Endothelial cell of umbilical vein (primary cell): ENCODE results near the gene HSPA8. TPM values are rescaled to one million over a fixed set of nuclear protein-coding genes. Genes with fewer than 3 reads are reported as not detected.

Experiments
- BruUV-seq: library from RNA; stranded (reverse); fragments of 400-500 nt; replicated peaks from 2 replicates; lab custom pipeline; 2021; lab: Mats Ljungman, UMichigan
- CTCF ChIA-PET: fragments of 300-600, 350-600 bp; sonication (Branson Sonifier 250); formaldehyde crosslinking; loops from one replicate; lab custom pipeline; 2021; ENCODE audit warnings: antibody characterized with exemption, inconsistent platforms; lab: Charles Lee
- POLR2A ChIA-PET: fragments of 300-600, 350-600 bp; sonication (Branson Sonifier 250); formaldehyde crosslinking; loops from one replicate; lab custom pipeline; 2021; ENCODE audit warnings: antibody characterized with exemption, inconsistent platforms; lab: Charles Lee
- DNase-seq: peaks from one replicate; pipeline ENCODE4 v3.0.0-alpha.2; 2011; ENCODE audit warnings: low read depth, low spot score
- FAIRE-seq: peaks from 2 replicates; lab custom pipeline; 2011; peaks lifted over from hg19 to GRCh38; lab: Jason Lieb, UNC
- H2AFZ ChIP-seq: 2 replicates; pipeline ENCODE4 v1.6.0; 2012; ENCODE audit warnings: low read depth, low read length, control low read depth, inconsistent platforms
- H3K27ac ChIP-seq: 2 replicates; pipeline ENCODE4 v1.5.1; 2011; ENCODE audit warnings: low read depth, mild to moderate bottlenecking, control low read depth, low read length, moderate library complexity; ENCODE audit not compliant: insufficient read depth
- H3K27me3 ChIP-seq, 2 experiments: 2 replicates each; pipeline versions ENCODE4 v1.6.0 to v1.6.1; 2011; ENCODE audit warnings: low read length in 2 of 2, mixed read lengths in 1 of 2; ENCODE audit not compliant: control insufficient read depth in 2 of 2, insufficient read depth in 2 of 2
- H3K36me3 ChIP-seq, 2 experiments: 2 replicates in 1 of 2; 3 replicates in 1 of 2; pipeline ENCODE4 v1.5.1; 2011; ENCODE audit warnings: low read length in 2 of 2, mild to moderate bottlenecking in 1 of 2, moderate library complexity in 1 of 2; ENCODE audit not compliant: control insufficient read depth in 2 of 2, insufficient read depth in 2 of 2; ENCODE audit errors: extremely low read depth in 1 of 2
- H3K4me1 ChIP-seq: 3 replicates; pipeline ENCODE4 v1.5.1; 2011; ENCODE audit warnings: mild to moderate bottlenecking, low read length; ENCODE audit not compliant: control insufficient read depth, insufficient read depth; ENCODE audit errors: extremely low read depth
- H3K4me2 ChIP-seq: 2 replicates; pipeline ENCODE4 v1.6.1; 2011; ENCODE audit warnings: low read length, control low read depth, mixed read lengths; ENCODE audit not compliant: insufficient read depth
- H3K4me3 ChIP-seq, 3 experiments: fragments of 200-600 bp in 1 of 3; sonication (generic), shearing (Covaris generic) in 1 of 3; replicated peaks in 1 of 3; 2 replicates each; pipeline ENCODE4 v1.5.1; 2011 to 2016; ENCODE audit warnings: control low read depth in 3 of 3, low read length in 3 of 3, mild to moderate bottlenecking in 2 of 3, inconsistent platforms in 1 of 3, low read depth in 1 of 3, moderate library complexity in 1 of 3; ENCODE audit not compliant: insufficient read depth in 1 of 3
- H3K79me2 ChIP-seq: 2 replicates; pipeline ENCODE4 v1.6.0; 2012; ENCODE audit warnings: low read length, inconsistent platforms; ENCODE audit not compliant: control insufficient read depth, insufficient read depth
- H3K9ac ChIP-seq: replicated peaks from 2 replicates; pipeline ENCODE3; 2011; ENCODE audit warnings: low read length, control low read depth; ENCODE audit not compliant: insufficient read depth; ENCODE audit errors: extremely low read depth
- H3K9me1 ChIP-seq: replicated peaks from 3 replicates; pipeline ENCODE4 v1.6.0; 2011; ENCODE audit warnings: mild to moderate bottlenecking, low read length; ENCODE audit not compliant: control insufficient read depth, insufficient read depth; ENCODE audit errors: extremely low read depth
- H3K9me3 ChIP-seq: replicated peaks from 2 replicates; pipeline ENCODE4 v1.5.1; 2012; ENCODE audit warnings: low read length, inconsistent platforms; ENCODE audit not compliant: control insufficient read depth, insufficient read depth
- H4K20me1 ChIP-seq: replicated peaks from 2 replicates; pipeline ENCODE3; 2011; ENCODE audit warnings: mild to moderate bottlenecking, low read length; ENCODE audit not compliant: control insufficient read depth, insufficient read depth; ENCODE audit errors: extremely low read depth
- CTCF ChIP-seq, 2 donors: IDR thresholded peaks; 1 replicate in 1 of 2; 2 replicates in 1 of 2; pipeline ENCODE4 v1.5.1; 2011; ENCODE audit warnings: low read length in 2 of 2, mild to moderate bottlenecking in 2 of 2, moderate library complexity in 2 of 2, control low read depth in 1 of 2, inconsistent platforms in 1 of 2, low read depth in 1 of 2; ENCODE audit not compliant: insufficient read depth in 1 of 2; ENCODE audit errors: extremely low read depth in 1 of 2
- EZH2 ChIP-seq: IDR thresholded peaks from 2 replicates; pipeline ENCODE4 v1.6.1; 2012; ENCODE audit warnings: borderline replicate concordance, low read depth, mild to moderate bottlenecking, moderate library complexity, low read length, inconsistent platforms; ENCODE audit not compliant: severe bottlenecking
- FOS ChIP-seq: IDR thresholded peaks from 2 replicates; pipeline ENCODE4 v1.6.1; 2011; ENCODE audit warnings: mild to moderate bottlenecking, low read length, moderate library complexity, borderline replicate concordance; ENCODE audit not compliant: insufficient read depth
- GATA2 ChIP-seq: IDR thresholded peaks from 2 replicates; pipeline ENCODE4 v1.7.0; 2011; ENCODE audit warnings: low read depth, mild to moderate bottlenecking, moderate library complexity, mixed read lengths, low read length; ENCODE audit not compliant: insufficient read length, insufficient read depth
- JUN ChIP-seq: IDR thresholded peaks from 2 replicates; pipeline ENCODE4 v1.6.1; 2011; ENCODE audit warnings: borderline replicate concordance, low read depth; ENCODE audit not compliant: insufficient read length, insufficient read depth
- MYC ChIP-seq: IDR thresholded peaks from one replicate; pipeline ENCODE4 v1.6.1; 2011; ENCODE audit warnings: mild to moderate bottlenecking, low read depth, low read length
- POLR2A ChIP-seq: IDR thresholded peaks from 2 replicates; pipeline ENCODE4 v1.6.1; 2012; ENCODE audit warnings: low read depth, mild to moderate bottlenecking, control low read depth, low read length
- POLR2AphosphoS5 ChIP-seq: IDR thresholded peaks from 2 replicates; pipeline ENCODE4 v1.6.1; 2012; ENCODE audit warnings: low read depth, mild to moderate bottlenecking, control low read depth, low read length, moderate library complexity; ENCODE audit not compliant: insufficient read depth
- dilution Hi-C: fragments of 300-500 bp; cut with MboI; formaldehyde crosslinking; loops from one replicate; pipeline ENCODE4 v1.15.0; 2019; ENCODE audit warnings: low sequenced_read_pairs; ENCODE audit not compliant: extremely low pct_ligation_motif_present
- intact Hi-C: fragments of 100-400 bp; cut with micrococcal nuclease; formaldehyde crosslinking; loops from one replicate; pipeline ENCODE4 v1.10.0; 2022
- polyA plus RNA-seq, 4 experiments: library from polyadenylated mRNA; depleted of rRNA in 3 of 4; stranded (reverse) in 3 of 4; unstranded in 1 of 4; fragments of >200 nt; gene quantifications; 2 replicates each; pipeline versions ENCODE4 v1.2.1 to v1.2.3, GENCODE V29; 2011 to 2012; ENCODE audit warnings: missing spikeins in 1 of 4
- total RNA-seq: library from RNA; stranded (reverse); gene quantifications from 2 replicates; pipeline ENCODE4 v1.2.3, GENCODE V29; 2021

The HSPA8 gene
- total and polyA plus RNA-seq, 2 donors (not counting 3 experiments of a cell fraction or from before 2014, with no cell fraction given) = 1,383 to 1,728 TPM

- Histone ChIP-seq H3K9me3 (no peaks in the 10 kb centered on the region), H3K9me1 (no peaks in the 10 kb centered on the region), H3K79me2 (no peaks in the 10 kb centered on the region), H3K27me3 (peaks cover 0 to 3% of the 10 kb centered on the region in 2 experiments), H4K20me1 (no peaks in the 10 kb centered on the region), H3K9ac (no peak overlapping the region), H3K4me3 (no peak overlapping the region), H3K27ac (no peak overlapping the region), H3K4me1 (no peaks in the 10 kb centered on the region), H3K4me2 (no peak overlapping the region), H3K36me3 (no peaks in the 10 kb centered on the region), H2AFZ (no peak overlapping the region)
- TF ChIP-seq FOS = no peak
- TF ChIP-seq POLR2AphosphoS5 = no peak
- TF ChIP-seq CTCF (IDR thresholded peaks at IDR 0.05; ENCODE audit: extremely low read depth in 1 of 2, insufficient read depth in 1 of 2, low read depth in 1 of 2, low read length in 2 of 2) = peak; percentile 13 to 36
- dilution Hi-C loops (no loop called here), intact Hi-C loops (no loop called here)
- ChIA-PET CTCF (interaction anchor here (0.6 to 3.3 kb wide), 15 partner anchors 11 to 405 kb away, joined by 3 to 51 read pairs (median 4); partner anchors contain the start of gene HSPA8), POLR2A (no interaction called here)
- BruUV-seq = no TSS peak
- FAIRE-seq (peak; percentile 63), DNase-seq (peak; percentile 32)
Observed at GRCh38 chr11:123033895-123034294, 28.0 kb downstream of the HSPA8 start.

- Histone ChIP-seq H3K4me3 (no peak overlapping the region), H3K9ac (no peak overlapping the region), H3K4me1 (no peaks in the 10 kb centered on the region), H3K27me3 (peaks cover 4 to 7% of the 10 kb centered on the region in 2 experiments), H4K20me1 (no peaks in the 10 kb centered on the region), H2AFZ (no peak overlapping the region), H3K4me2 (no peak overlapping the region), H3K9me3 (no peaks in the 10 kb centered on the region), H3K79me2 (no peaks in the 10 kb centered on the region), H3K9me1 (no peaks in the 10 kb centered on the region), H3K27ac (no peak overlapping the region), H3K36me3 (no peaks in the 10 kb centered on the region)
- no TSS peak for BruUV-seq
- dilution Hi-C loops (no loop called here), intact Hi-C loops (no loop called here)
- no peak for FAIRE-seq
- no peak for DNase-seq
- CTCF ChIA-PET = interaction anchor here (0.8 to 2.4 kb wide), 6 partner anchors 10 to 401 kb away, joined by 3 to 18 read pairs (median 5); no protein-coding TSS in a partner anchor
- POLR2A ChIA-PET = no interaction called here
- no peak for TF ChIP-seq CTCF (IDR thresholded peaks at IDR 0.05; ENCODE audit: extremely low read depth in 1 of 2, insufficient read depth in 1 of 2, low read depth in 1 of 2, low read length in 2 of 2)
- TF ChIP-seq FOS = no peak
- TF ChIP-seq POLR2A = no peak
- no peak for TF ChIP-seq EZH2
- no peak for TF ChIP-seq MYC
- no peak for TF ChIP-seq GATA2
- TF ChIP-seq JUN = no peak
- no peak for TF ChIP-seq POLR2AphosphoS5
Observed at GRCh38 chr11:123030517-123030916, 31.4 kb downstream of the HSPA8 start.
